IPS-20b (cell line): ENCODE measurements around the gene AHI1.

Source experiments
- H3K27ac ChIP-seq: one replicate; pipeline ENCODE4 v1.5.1; 2013; ENCODE audit warnings: low read length
- H3K27me3 ChIP-seq: 2 replicates; pipeline ENCODE4 v1.6.1; 2013; ENCODE audit warnings: mild to moderate bottlenecking, low read length, inconsistent platforms; ENCODE audit not compliant: insufficient read depth
- H3K36me3 ChIP-seq: 2 replicates; pipeline ENCODE4 v1.6.1; 2013; ENCODE audit warnings: low read depth, mild to moderate bottlenecking, inconsistent platforms, low read length, moderate library complexity; ENCODE audit not compliant: insufficient read depth
- H3K4me1 ChIP-seq: 2 replicates; pipeline ENCODE4 v1.6.1; 2013; ENCODE audit warnings: mild to moderate bottlenecking, control low read depth, inconsistent platforms, low read length, moderate library complexity; ENCODE audit not compliant: insufficient read depth
- H3K4me3 ChIP-seq: 2 replicates; pipeline ENCODE4 v1.5.1; 2013; ENCODE audit warnings: mild to moderate bottlenecking, low read length, inconsistent platforms
- H3K9ac ChIP-seq: 2 replicates; pipeline ENCODE4 v1.6.1; 2013; ENCODE audit warnings: low read depth, mild to moderate bottlenecking, inconsistent platforms, low read length, moderate library complexity
- H3K9me3 ChIP-seq: 2 replicates; pipeline ENCODE4 v1.6.1; 2013; ENCODE audit warnings: mild to moderate bottlenecking, low read depth, low read length, inconsistent platforms; ENCODE audit not compliant: insufficient read depth

AHI1 gene

DNA sequence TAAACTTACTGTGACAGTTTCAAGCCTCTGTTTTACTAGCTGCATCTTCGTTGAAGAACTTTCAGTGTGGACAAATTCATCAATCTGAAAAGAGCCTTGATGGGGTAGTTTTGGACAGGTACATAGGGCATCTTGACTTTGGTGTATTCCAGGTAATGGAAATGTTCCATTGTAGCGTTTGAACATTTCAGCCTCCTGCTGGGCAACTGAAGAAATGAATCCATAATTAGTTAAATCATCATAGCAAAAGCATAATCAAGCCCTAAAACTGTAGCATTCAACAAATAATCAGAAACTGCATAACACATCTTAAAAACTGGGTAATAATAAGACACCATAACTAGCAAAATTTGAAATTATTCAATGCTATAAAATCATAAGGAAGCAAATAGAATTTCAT lies 86.2 kb downstream of the AHI1 start:
- no peaks in the 10 kb centered on the region for H3K9me3 ChIP-seq
- peaks cover 4% of the 10 kb centered on the region; the same call in 1 of the 2 replicates for H3K36me3 ChIP-seq
- H3K27ac ChIP-seq: no peak overlapping the region
- H3K9ac ChIP-seq: no peak overlapping the region
- no peak overlapping the region for H3K4me3 ChIP-seq
- no peaks in the 10 kb centered on the region for H3K4me1 ChIP-seq
- no peaks in the 10 kb centered on the region for H3K27me3 ChIP-seq

DNA sequence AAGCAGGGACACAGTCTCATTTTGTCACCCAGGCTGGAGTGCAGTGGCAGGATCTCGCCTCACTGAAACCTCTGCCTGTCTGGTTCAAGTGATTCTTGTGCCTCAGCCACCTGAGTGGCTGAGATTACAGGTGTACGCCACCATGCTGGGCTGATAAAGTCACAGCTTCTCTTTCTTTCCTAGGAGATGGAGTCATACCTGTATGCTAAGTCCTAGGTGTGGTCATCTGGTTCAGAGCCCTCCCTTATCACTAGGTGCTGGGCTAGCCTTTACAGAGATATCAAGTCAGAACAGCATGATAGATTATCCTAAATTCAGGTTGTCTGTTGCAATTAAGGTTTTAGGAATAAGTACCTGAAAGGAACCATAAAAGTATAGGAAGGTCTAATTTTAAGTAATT lies 86.7 kb downstream of the AHI1 start:
- no peak overlapping the region for H3K27ac ChIP-seq
- H3K9ac ChIP-seq: no peak overlapping the region
- no peaks in the 10 kb centered on the region for H3K27me3 ChIP-seq
- H3K36me3 ChIP-seq: peaks cover 4% of the 10 kb centered on the region; the same call in 1 of the 2 replicates
- H3K4me1 ChIP-seq: no peaks in the 10 kb centered on the region
- H3K9me3 ChIP-seq: no peaks in the 10 kb centered on the region
- no peak overlapping the region for H3K4me3 ChIP-seq

DNA sequence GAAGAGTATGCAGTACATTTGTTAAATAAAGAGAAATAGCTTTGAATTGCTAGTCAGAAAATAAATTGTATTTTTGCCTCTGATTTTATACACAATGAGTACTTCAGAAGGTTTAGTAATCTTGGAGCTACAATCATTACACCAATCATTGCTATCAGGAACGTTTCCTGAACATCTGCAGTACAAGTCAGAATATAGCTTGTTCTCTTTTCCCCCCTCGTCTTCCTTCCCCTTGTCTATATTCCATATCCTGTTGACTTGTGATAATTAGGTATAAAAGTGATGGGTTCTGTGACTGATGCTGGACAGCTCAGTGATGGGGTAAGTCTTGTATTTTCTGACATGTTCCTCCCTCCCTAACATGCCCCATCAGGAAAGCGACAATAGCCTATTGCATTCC lies 94.0 kb downstream of the AHI1 start:
- H3K9ac ChIP-seq: no peak overlapping the region
- no peaks in the 10 kb centered on the region for H3K27me3 ChIP-seq
- H3K27ac ChIP-seq: no peak overlapping the region
- H3K4me1 ChIP-seq: peaks cover 16% of the 10 kb centered on the region
- H3K4me3 ChIP-seq: no peak overlapping the region
- no peaks in the 10 kb centered on the region for H3K9me3 ChIP-seq
- no peaks in the 10 kb centered on the region for H3K36me3 ChIP-seq

DNA sequence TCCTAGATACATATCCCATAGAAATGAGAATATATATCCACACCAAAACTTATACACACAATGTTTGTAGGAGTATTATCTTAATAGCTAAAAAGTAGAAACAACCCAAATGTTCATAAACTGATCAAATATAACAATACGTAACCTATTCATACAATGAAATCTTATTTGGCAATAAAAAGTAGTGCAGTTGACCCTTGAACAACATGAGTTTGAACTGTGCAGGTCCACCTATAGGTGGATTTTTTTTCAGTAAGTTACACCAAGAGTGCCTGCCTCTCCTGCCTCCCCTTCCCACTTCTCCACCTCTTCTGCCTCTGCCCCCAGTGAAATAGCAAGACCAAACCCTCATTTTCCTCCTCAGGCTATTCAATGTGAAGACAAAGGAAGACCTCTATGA lies 95.2 kb downstream of the AHI1 start:
- no peak overlapping the region for H3K9ac ChIP-seq
- no peak overlapping the region for H3K27ac ChIP-seq
- H3K36me3 ChIP-seq: no peaks in the 10 kb centered on the region
- peaks cover 16% of the 10 kb centered on the region for H3K4me1 ChIP-seq
- no peak overlapping the region for H3K4me3 ChIP-seq
- H3K27me3 ChIP-seq: no peaks in the 10 kb centered on the region
- H3K9me3 ChIP-seq: no peaks in the 10 kb centered on the region

DNA sequence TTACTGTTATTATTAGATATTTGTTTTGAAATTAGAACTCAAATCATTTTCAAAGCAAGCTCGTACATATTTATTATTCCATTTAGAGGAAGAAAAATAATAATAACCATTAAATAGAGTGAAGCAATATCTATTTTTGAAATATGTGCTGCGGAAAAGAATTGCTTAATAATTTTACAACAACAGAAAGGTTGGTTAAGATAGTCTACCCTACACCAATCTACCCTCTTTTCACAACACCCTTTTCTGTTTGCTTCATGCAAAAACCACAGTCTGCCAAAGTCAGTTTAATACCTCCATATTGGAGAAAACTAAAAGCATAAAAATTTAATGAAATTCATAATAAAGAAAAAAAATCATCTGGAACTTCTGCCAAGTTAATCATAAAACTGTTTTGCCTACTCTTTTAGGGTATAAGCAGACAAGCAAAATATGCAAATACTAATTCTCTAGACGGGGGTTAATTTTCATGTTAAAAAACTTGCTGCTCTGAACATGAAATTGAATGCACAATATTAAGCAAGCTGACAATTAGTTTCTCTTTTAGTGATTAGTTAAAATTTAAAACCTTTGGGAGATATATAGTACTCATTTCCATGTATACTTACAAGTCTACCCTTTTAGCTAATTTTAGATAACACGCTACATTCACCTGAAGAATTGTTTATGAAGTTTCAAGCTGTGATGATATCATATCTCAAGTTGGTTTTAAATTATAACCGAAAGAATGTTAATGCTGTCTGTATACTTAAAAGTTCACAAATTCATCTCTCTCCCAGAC lies 100.2 kb downstream of the AHI1 start:
- Histone ChIP-seq H3K27me3 (no peaks in the 10 kb centered on the region), H3K9me3 (no peaks in the 10 kb centered on the region), H3K36me3 (no peaks in the 10 kb centered on the region), H3K9ac (no peak overlapping the region), H3K4me3 (no peak overlapping the region), H3K4me1 (peaks cover 16% of the 10 kb centered on the region), H3K27ac (no peak overlapping the region)

DNA sequence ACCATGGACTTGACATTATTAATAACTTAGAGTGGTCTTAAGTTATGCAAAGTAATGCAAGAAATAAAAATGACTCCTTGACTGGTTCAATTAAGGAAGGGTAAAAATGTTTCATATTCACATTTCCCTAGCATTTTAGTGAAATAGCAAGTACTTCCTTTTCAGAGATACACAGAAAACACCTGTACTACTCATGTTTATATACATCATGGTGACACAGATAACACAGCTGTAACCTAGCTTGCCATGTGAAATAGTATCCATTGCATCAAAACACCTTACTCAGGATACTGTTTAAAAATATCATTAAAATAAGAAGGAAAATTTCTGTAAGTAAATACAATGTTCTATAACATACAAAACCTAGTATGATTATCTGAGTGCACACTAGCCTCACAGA lies 102.4 kb downstream of the AHI1 start:
- Histone ChIP-seq H3K36me3 (no peaks in the 10 kb centered on the region), H3K9ac (no peak overlapping the region), H3K9me3 (no peaks in the 10 kb centered on the region), H3K27me3 (no peaks in the 10 kb centered on the region), H3K27ac (no peak overlapping the region), H3K4me1 (peaks cover under 1% of the 10 kb centered on the region; the same call in 1 of the 2 replicates), H3K4me3 (no peak overlapping the region)

DNA sequence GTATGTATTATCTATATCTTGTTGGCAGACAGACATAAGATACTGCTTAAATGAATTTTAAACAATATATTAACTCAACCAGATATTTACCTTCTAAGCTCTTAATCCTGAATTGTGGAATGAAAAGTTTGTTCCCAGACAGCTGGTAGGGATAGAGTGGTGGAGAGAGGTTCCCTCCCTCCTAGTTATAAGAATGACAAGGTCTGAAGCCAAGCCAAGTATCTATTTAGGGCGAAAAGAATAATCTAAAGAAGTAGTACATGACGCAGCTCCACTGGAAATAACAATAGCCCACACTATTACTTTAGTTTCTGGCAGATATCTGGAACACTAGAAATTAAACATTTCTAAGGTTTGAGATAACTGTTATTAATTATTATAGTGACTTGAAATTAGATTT lies 104.3 kb downstream of the AHI1 start:
- H3K9me3 ChIP-seq: no peaks in the 10 kb centered on the region
- no peaks in the 10 kb centered on the region for H3K27me3 ChIP-seq
- H3K36me3 ChIP-seq: no peaks in the 10 kb centered on the region
- no peak overlapping the region for H3K9ac ChIP-seq
- H3K4me1 ChIP-seq: no peaks in the 10 kb centered on the region
- no peak overlapping the region for H3K4me3 ChIP-seq
- no peak overlapping the region for H3K27ac ChIP-seq

DNA sequence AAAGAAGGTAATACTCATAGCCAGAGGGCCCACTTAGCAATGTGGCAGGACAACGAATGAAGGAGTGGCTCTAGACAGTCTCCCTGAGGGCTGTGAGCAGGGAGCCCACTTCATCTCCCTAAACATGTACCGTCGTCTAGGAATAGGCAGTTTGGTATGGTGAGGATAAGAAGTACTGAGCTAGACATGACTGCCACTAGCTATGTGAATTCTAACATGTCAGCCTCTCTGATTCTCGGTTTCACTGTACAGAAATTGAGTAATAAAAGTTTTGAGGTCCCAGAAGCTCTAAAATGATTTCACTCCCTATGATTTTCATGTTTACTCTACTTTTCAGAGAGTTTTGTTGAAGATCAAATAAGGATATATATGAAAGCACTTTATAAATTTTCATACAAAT lies 107.1 kb downstream of the AHI1 start:
- no peak overlapping the region for H3K4me3 ChIP-seq
- no peak overlapping the region for H3K9ac ChIP-seq
- H3K36me3 ChIP-seq: no peaks in the 10 kb centered on the region
- H3K4me1 ChIP-seq: no peaks in the 10 kb centered on the region
- H3K27ac ChIP-seq: no peak overlapping the region
- no peaks in the 10 kb centered on the region for H3K27me3 ChIP-seq
- H3K9me3 ChIP-seq: no peaks in the 10 kb centered on the region

DNA sequence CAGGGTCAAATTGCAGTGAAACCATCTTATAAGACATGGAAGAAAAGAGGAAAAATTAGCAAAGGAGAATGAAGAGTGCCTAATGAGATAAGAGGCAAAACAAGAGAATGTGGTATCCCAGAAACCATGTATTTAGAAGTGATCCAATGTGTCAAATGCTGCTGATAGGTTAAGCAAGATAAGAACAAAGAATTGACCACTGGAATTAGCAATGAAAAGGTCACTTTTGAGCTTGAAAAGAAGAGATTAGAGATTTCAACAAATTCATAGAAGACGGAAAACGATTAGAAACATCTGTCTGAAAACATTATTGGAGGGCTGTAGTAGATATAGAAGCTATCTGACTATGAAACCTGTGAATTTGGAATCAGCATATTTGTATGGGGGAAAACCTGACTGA lies 112.2 kb downstream of the AHI1 start:
- H3K27me3 ChIP-seq: no peaks in the 10 kb centered on the region
- H3K9ac ChIP-seq: no peak overlapping the region
- H3K4me1 ChIP-seq: no peaks in the 10 kb centered on the region
- H3K27ac ChIP-seq: no peak overlapping the region
- H3K4me3 ChIP-seq: no peak overlapping the region
- no peaks in the 10 kb centered on the region for H3K36me3 ChIP-seq
- H3K9me3 ChIP-seq: no peaks in the 10 kb centered on the region

DNA sequence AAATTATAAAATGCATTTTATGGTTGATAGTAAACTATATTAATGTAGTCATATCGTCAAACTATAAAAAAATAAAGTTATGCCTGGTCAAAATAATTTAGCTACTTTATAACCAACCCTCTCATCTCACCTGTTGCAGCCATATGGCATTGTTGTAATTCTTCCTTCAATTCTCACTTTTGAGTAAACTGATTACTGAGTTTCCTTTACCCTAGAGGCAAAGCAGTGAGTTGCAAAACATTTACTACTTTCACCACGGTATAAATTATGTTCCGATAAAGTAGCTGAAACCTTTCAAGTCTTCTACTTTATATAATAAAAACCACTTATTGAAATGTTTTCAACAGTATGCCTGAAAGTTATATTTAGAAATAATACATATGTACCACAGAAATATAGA lies 113.8 kb downstream of the AHI1 start:
- H3K36me3 ChIP-seq: no peaks in the 10 kb centered on the region
- H3K27me3 ChIP-seq: no peaks in the 10 kb centered on the region
- no peak overlapping the region for H3K9ac ChIP-seq
- no peaks in the 10 kb centered on the region for H3K9me3 ChIP-seq
- no peak overlapping the region for H3K4me3 ChIP-seq
- no peak overlapping the region for H3K27ac ChIP-seq
- no peaks in the 10 kb centered on the region for H3K4me1 ChIP-seq

DNA sequence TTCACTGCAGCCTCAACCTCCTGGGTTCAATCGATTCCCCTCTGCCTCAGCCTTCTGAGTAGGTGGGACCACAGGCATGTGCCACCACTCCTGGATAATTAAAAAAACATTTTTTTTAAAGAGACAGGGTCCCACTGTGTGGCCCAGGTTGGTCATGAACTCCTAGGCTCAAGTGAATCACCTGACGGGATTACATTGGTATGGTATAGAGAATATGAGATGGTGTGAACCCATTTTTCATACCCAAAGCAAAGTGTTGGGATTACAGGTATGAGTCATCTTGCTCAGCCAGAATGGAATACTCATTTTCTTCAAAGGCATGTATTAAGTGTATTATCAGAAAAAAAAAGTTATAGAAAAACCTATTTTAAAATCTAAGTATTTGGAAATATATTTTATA lies 114.2 kb downstream of the AHI1 start:
- Histone ChIP-seq H3K4me3 (no peak overlapping the region), H3K27ac (no peak overlapping the region)

DNA sequence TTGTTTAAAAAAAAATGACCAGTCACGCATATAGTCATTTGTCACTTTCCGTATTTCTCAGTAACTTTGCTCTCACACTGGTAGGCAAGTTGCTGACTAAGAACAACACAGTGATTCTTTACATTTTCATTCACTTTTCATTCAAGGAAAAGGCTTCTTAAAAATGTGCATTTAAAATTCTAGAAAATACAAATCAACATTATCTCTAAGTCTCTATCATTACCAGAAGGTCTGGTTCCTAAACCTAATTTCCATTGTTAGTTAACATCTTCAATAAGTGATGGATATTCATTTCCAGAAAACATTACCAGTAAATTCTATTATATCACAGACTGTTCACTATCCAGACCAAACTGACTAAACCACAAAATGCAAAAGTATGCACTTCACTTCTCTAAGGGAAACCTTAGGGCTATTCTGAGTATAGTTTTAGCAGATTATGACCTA lies 115.3 kb downstream of the AHI1 start:
- Histone ChIP-seq H3K4me1 (no peaks in the 10 kb centered on the region), H3K4me3 (no peak overlapping the region), H3K9me3 (no peaks in the 10 kb centered on the region), H3K9ac (no peak overlapping the region), H3K27me3 (no peaks in the 10 kb centered on the region), H3K27ac (no peak overlapping the region), H3K36me3 (no peaks in the 10 kb centered on the region)

More for the DNA sequence above, 114.2 kb downstream of the AHI1 start:
- Histone ChIP-seq H3K36me3 (no peaks in the 10 kb centered on the region), H3K9ac (no peak overlapping the region), H3K27me3 (no peaks in the 10 kb centered on the region), H3K4me1 (no peaks in the 10 kb centered on the region), H3K9me3 (no peaks in the 10 kb centered on the region)
